ENCODE data around the gene INTS4. TPM values are rescaled to one million over a fixed set of nuclear protein-coding genes. Genes with fewer than 3 reads are reported as not detected.

The INTS4 gene
- total RNA-seq, 4 donors from 2014 or later: 16.5 to 32.1 (median 18.8) TPM

GRCh38 chr11:78036313-78036712, 41.8 kb upstream of the INTS4 start:
- H3K27me3 ChIP-seq: no peaks in the 10 kb centered on the region
- H3K4me1 ChIP-seq: peaks cover 0 to 18% (median 0%) of the 10 kb centered on the region in 3 donors
- H3K36me3 ChIP-seq: no peaks in the 10 kb centered on the region
- WGBS, 2 donors (ENCODE audit: low coverage in 1 of 2): 86 to 90% methylated on average over 2 to 3 of the region's 3 CpGs
- ATAC-seq: no peak
- TF ChIP-seq POLR2A (IDR thresholded peaks at IDR 0.05) (no peak), EP300 (IDR thresholded peaks at IDR 0.05) (no peak), POLR2AphosphoS5 (IDR thresholded peaks at IDR 0.05) (no peak)
- TF ChIP-seq, protein P1, sequence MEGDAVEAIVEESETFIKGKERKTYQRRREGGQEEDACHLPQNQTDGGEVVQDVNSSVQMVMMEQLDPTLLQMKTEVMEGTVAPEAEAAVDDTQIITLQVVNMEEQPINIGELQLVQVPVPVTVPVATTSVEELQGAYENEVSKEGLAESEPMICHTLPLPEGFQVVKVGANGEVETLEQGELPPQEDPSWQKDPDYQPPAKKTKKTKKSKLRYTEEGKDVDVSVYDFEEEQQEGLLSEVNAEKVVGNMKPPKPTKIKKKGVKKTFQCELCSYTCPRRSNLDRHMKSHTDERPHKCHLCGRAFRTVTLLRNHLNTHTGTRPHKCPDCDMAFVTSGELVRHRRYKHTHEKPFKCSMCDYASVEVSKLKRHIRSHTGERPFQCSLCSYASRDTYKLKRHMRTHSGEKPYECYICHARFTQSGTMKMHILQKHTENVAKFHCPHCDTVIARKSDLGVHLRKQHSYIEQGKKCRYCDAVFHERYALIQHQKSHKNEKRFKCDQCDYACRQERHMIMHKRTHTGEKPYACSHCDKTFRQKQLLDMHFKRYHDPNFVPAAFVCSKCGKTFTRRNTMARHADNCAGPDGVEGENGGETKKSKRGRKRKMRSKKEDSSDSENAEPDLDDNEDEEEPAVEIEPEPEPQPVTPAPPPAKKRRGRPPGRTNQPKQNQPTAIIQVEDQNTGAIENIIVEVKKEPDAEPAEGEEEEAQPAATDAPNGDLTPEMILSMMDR (IDR thresholded peaks at IDR 0.05): no peak
- H3K4me3 ChIP-seq: no peak overlapping the region
- no peak overlapping the region for H3K27ac ChIP-seq
- H3K9me3 ChIP-seq: no peaks in the 10 kb centered on the region

GRCh38 chr11:78034623-78035022, 40.2 kb upstream of the INTS4 start:
- no peak for ATAC-seq
- H3K36me3 ChIP-seq: no peaks in the 10 kb centered on the region
- TF ChIP-seq, protein P1 (IDR thresholded peaks at IDR 0.05): no peak
- TF ChIP-seq EP300 (IDR thresholded peaks at IDR 0.05): no peak
- H3K9me3 ChIP-seq: no peaks in the 10 kb centered on the region
- H3K27ac ChIP-seq: no peak overlapping the region
- no peak overlapping the region for H3K4me3 ChIP-seq
- H3K4me1 ChIP-seq: peaks cover 0 to 16% (median 6%) of the 10 kb centered on the region in 3 donors
- no peaks in the 10 kb centered on the region for H3K27me3 ChIP-seq
- 66 to 71% methylated on average over 4 to 8 of the region's 10 CpGs for WGBS, 2 donors (ENCODE audit: low coverage in 1 of 2)

- 56 to 65% methylated on average over 4 of the region's 4 CpGs for WGBS, 2 donors (ENCODE audit: low coverage in 1 of 2)
- Histone ChIP-seq H3K9me3 (no peaks in the 10 kb centered on the region), H3K4me1 (peaks cover 0 to 16% (median 6%) of the 10 kb centered on the region in 3 donors), H3K4me3 (no peak overlapping the region), H3K27ac (no peak overlapping the region), H3K27me3 (no peaks in the 10 kb centered on the region), H3K36me3 (no peaks in the 10 kb centered on the region)
- ATAC-seq: no peak
- TF ChIP-seq POLR2A (IDR thresholded peaks at IDR 0.05): no peak
- TF ChIP-seq POLR2AphosphoS5 (IDR thresholded peaks at IDR 0.05): no peak
- TF ChIP-seq, protein P1 (IDR thresholded peaks at IDR 0.05): no peak
- no peak for TF ChIP-seq EP300 (IDR thresholded peaks at IDR 0.05)
These were observed 38.6 kb upstream of the INTS4 start for GRCh38 chr11:78033040-78033439.

GRCh38 chr11:78032090-78032489, 37.6 kb upstream of the INTS4 start:
- peaks cover 0 to 16% (median 6%) of the 10 kb centered on the region in 3 donors for H3K4me1 ChIP-seq
- H3K27me3 ChIP-seq: no peaks in the 10 kb centered on the region
- no peaks in the 10 kb centered on the region for H3K36me3 ChIP-seq
- no peaks in the 10 kb centered on the region for H3K9me3 ChIP-seq
- no peak for ATAC-seq
- TF ChIP-seq POLR2AphosphoS5 (IDR thresholded peaks at IDR 0.05) (no peak), EP300 (IDR thresholded peaks at IDR 0.05) (no peak), POLR2A (IDR thresholded peaks at IDR 0.05) (no peak)
- TF ChIP-seq, protein P1 (IDR thresholded peaks at IDR 0.05): no peak
- no peak overlapping the region for H3K27ac ChIP-seq
- no peak overlapping the region for H3K4me3 ChIP-seq

- Histone ChIP-seq H3K4me1 (peaks cover 0 to 16% (median 6%) of the 10 kb centered on the region in 3 donors), H3K4me3 (no peak overlapping the region), H3K9me3 (no peaks in the 10 kb centered on the region), H3K27me3 (no peaks in the 10 kb centered on the region), H3K27ac (no peak overlapping the region), H3K36me3 (no peaks in the 10 kb centered on the region)
- TF ChIP-seq EP300 (IDR thresholded peaks at IDR 0.05): no peak
- no peak for TF ChIP-seq POLR2A (IDR thresholded peaks at IDR 0.05)
- TF ChIP-seq POLR2AphosphoS5 (IDR thresholded peaks at IDR 0.05): no peak
- TF ChIP-seq, protein P1 (IDR thresholded peaks at IDR 0.05): no peak
- WGBS, 2 donors (ENCODE audit: low coverage in 1 of 2): 100% methylated on average over 2 of the region's 3 CpGs; no CpG with 5 or more reads in 1 of the 2 donors
- ATAC-seq: no peak
These were observed 37.2 kb upstream of the INTS4 start for GRCh38 chr11:78031629-78032028.
